ENCODE data around the gene HABP2.

GRCh38 chr10:113557903-113558321 lies 5.1 kb downstream of the HABP2 start:
- TF ChIP-seq, protein P1, sequence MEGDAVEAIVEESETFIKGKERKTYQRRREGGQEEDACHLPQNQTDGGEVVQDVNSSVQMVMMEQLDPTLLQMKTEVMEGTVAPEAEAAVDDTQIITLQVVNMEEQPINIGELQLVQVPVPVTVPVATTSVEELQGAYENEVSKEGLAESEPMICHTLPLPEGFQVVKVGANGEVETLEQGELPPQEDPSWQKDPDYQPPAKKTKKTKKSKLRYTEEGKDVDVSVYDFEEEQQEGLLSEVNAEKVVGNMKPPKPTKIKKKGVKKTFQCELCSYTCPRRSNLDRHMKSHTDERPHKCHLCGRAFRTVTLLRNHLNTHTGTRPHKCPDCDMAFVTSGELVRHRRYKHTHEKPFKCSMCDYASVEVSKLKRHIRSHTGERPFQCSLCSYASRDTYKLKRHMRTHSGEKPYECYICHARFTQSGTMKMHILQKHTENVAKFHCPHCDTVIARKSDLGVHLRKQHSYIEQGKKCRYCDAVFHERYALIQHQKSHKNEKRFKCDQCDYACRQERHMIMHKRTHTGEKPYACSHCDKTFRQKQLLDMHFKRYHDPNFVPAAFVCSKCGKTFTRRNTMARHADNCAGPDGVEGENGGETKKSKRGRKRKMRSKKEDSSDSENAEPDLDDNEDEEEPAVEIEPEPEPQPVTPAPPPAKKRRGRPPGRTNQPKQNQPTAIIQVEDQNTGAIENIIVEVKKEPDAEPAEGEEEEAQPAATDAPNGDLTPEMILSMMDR (IDR thresholded peaks at IDR 0.05; ENCODE audit: insufficient read depth, low read length, poor library complexity, severe bottlenecking), result no peak
- no peak for TF ChIP-seq EZH2phosphoT487 (conservative IDR thresholded peaks at IDR 0.05; ENCODE audit: low read length)
